IMR-90 (cell line): Measurements from ENCODE around the gene RALA. TPM values are rescaled to one million over a fixed set of nuclear protein-coding genes. Genes with fewer than 3 reads are reported as not detected.

Experiments used
- ATAC-seq: fragments of 200-7000 bp; cut with Tn5 transposase; 2 replicates; pipeline ENCODE4 v1.9.1; 2020; ENCODE audit warnings: low read depth, mild to moderate bottlenecking, moderate library complexity
- BruUV-seq: library from RNA; stranded (reverse); fragments of 400-500 nt; replicated peaks from 2 replicates; lab custom pipeline; 2021; lab: Mats Ljungman, UMichigan
- CTCF ChIA-PET: fragments of 300-600 bp; formaldehyde crosslinking; extraction: SDS; loops from one replicate; lab custom pipeline; 2021; ENCODE audit warnings: antibody characterized with exemption; lab: Yijun Ruan, JAX
- POLR2A ChIA-PET: fragments of 300-600 bp; sonication (Branson Sonifier 250); formaldehyde crosslinking; loops from one replicate; lab custom pipeline; 2022; ENCODE audit warnings: antibody characterized with exemption; ENCODE audit not compliant: unreplicated experiment; lab: Charles Lee
- DNase-seq: peaks from one replicate; pipeline ENCODE4 v3.0.0; 2013
- H2AFZ ChIP-seq: replicated peaks from 2 replicates; pipeline ENCODE3; 2013; ENCODE audit warnings: low read length, mild to moderate bottlenecking; ENCODE audit not compliant: poor library complexity
- H2AK5ac ChIP-seq: 2 replicates; pipeline ENCODE4 v1.6.1; 2013; ENCODE audit warnings: low read depth, low read length, inconsistent platforms
- H2AK9ac ChIP-seq: replicated peaks from 2 replicates; pipeline ENCODE3; 2013; ENCODE audit warnings: mild to moderate bottlenecking, low read depth, low read length, moderate library complexity; ENCODE audit not compliant: poor library complexity
- H2BK120ac ChIP-seq: 2 replicates; pipeline ENCODE4 v1.6.1; 2013; ENCODE audit warnings: low read depth, low read length, inconsistent platforms
- H2BK15ac ChIP-seq: 3 replicates; pipeline ENCODE4 v1.6.1; 2013; ENCODE audit warnings: low read depth, low read length, inconsistent platforms
- H2BK20ac ChIP-seq: 2 replicates; pipeline ENCODE4 v1.6.1; 2013; ENCODE audit warnings: low read depth, mild to moderate bottlenecking, inconsistent platforms, low read length, moderate library complexity
- H2BK5ac ChIP-seq: 2 replicates; pipeline ENCODE4 v1.6.1; 2013; ENCODE audit warnings: mild to moderate bottlenecking, low read depth, low read length, inconsistent platforms; ENCODE audit not compliant: poor library complexity, severe bottlenecking
- H3K14ac ChIP-seq: replicated peaks from 2 replicates; pipeline ENCODE4 v1.6.1; 2013; ENCODE audit warnings: low read depth, low read length, inconsistent platforms
- H3K18ac ChIP-seq: 2 replicates; pipeline ENCODE4 v1.6.1; 2013; ENCODE audit warnings: low read depth, low read length, control low read depth
- H3K23ac ChIP-seq: 2 replicates; pipeline ENCODE4 v1.6.1; 2013; ENCODE audit warnings: low read depth, low read length, inconsistent platforms
- H3K27ac ChIP-seq: 2 replicates; pipeline ENCODE4 v1.5.1; 2013; ENCODE audit warnings: mild to moderate bottlenecking, control low read depth, low read length; ENCODE audit not compliant: insufficient read depth
- H3K27me3 ChIP-seq: 2 replicates; pipeline ENCODE4 v1.6.1; 2013; ENCODE audit warnings: low read length; ENCODE audit not compliant: control insufficient read depth, insufficient read depth
- H3K36me3 ChIP-seq: 2 replicates; pipeline ENCODE4 v1.6.1; 2013; ENCODE audit warnings: low read length, mixed read lengths; ENCODE audit not compliant: control insufficient read depth, insufficient read depth
- H3K4ac ChIP-seq: 2 replicates; pipeline ENCODE4 v1.6.1; 2013; ENCODE audit warnings: low read depth, low read length, inconsistent platforms
- H3K4me1 ChIP-seq: 2 replicates; pipeline ENCODE4 v1.6.1; 2013; ENCODE audit warnings: low read length, mixed read lengths; ENCODE audit not compliant: control insufficient read depth, insufficient read depth
- H3K4me2 ChIP-seq: 2 replicates; pipeline ENCODE4 v1.6.1; 2013; ENCODE audit warnings: low read depth, mild to moderate bottlenecking, control low read depth, low read length, moderate library complexity
- H3K4me3 ChIP-seq: 2 replicates; pipeline ENCODE4 v1.5.1; 2013; ENCODE audit warnings: low read depth, mild to moderate bottlenecking, control low read depth, low read length, moderate library complexity; ENCODE audit not compliant: insufficient read depth
- H3K56ac ChIP-seq: 2 replicates; pipeline ENCODE4 v1.6.1; 2013; ENCODE audit warnings: low read length, inconsistent platforms; ENCODE audit not compliant: insufficient read depth; ENCODE audit errors: extremely low read depth
- H3K79me1 ChIP-seq, 2 experiments: 2 replicates each; pipeline ENCODE4 v1.6.1; 2013; ENCODE audit warnings: low read length in 2 of 2, inconsistent platforms in 1 of 2, low read depth in 1 of 2
- H3K9ac ChIP-seq: 2 replicates; pipeline ENCODE4 v1.6.1; 2013; ENCODE audit warnings: low read depth, low read length, control low read depth
- H3K9me1 ChIP-seq: 2 replicates; pipeline ENCODE4 v1.6.1; 2013; ENCODE audit warnings: low read length, inconsistent platforms; ENCODE audit not compliant: insufficient read depth
- H3K9me3 ChIP-seq: 2 replicates; pipeline ENCODE4 v1.6.1; 2013; ENCODE audit warnings: low read length; ENCODE audit not compliant: control insufficient read depth, insufficient read depth
- H4K20me1 ChIP-seq: 2 replicates; pipeline ENCODE4 v1.6.1; 2013; ENCODE audit warnings: low read length, inconsistent platforms; ENCODE audit not compliant: insufficient read depth
- H4K5ac ChIP-seq: 2 replicates; pipeline ENCODE4 v1.6.1; 2013; ENCODE audit warnings: mild to moderate bottlenecking, low read depth, low read length, control low read depth
- H4K8ac ChIP-seq, 2 experiments: 2 replicates each; pipeline ENCODE4 v1.6.1; 2013; ENCODE audit warnings: low read depth in 2 of 2, low read length in 2 of 2, control low read depth in 1 of 2, inconsistent platforms in 1 of 2
- H4K91ac ChIP-seq: 2 replicates; pipeline ENCODE4 v1.6.1; 2013; ENCODE audit warnings: low read depth, low read length, inconsistent platforms; ENCODE audit not compliant: insufficient read depth
- BHLHE40 ChIP-seq: fragments of 150-350 bp; IDR thresholded peaks from 2 replicates; pipeline ENCODE4 v1.6.1; 2016; ENCODE audit warnings: mild to moderate bottlenecking, low read depth, low read length
- CEBPB ChIP-seq: IDR thresholded peaks from 2 replicates; pipeline ENCODE4 v1.6.1; 2012; ENCODE audit warnings: low read depth, low read length, improper control_type of control experiment
- CHD1 ChIP-seq: IDR thresholded peaks from 2 replicates; pipeline ENCODE4 v1.6.1; 2012; ENCODE audit warnings: low read depth, low read length, improper control_type of control experiment
- FOS ChIP-seq: fragments of 150-350 bp; IDR thresholded peaks from 2 replicates; pipeline ENCODE4 v1.6.1; 2016; ENCODE audit warnings: low read depth, low read length
- MAFK ChIP-seq: IDR thresholded peaks from 2 replicates; pipeline ENCODE4 v1.6.1; 2012; ENCODE audit warnings: low read depth, low read length, improper control_type of control experiment
- MAZ ChIP-seq: IDR thresholded peaks from 2 replicates; pipeline ENCODE4 v1.6.1; 2012; ENCODE audit warnings: low read depth, mild to moderate bottlenecking, low read length, improper control_type of control experiment, moderate library complexity, borderline replicate concordance
- MXI1 ChIP-seq: IDR thresholded peaks from 2 replicates; pipeline ENCODE4 v1.6.1; 2012; ENCODE audit warnings: low read depth, mild to moderate bottlenecking, low read length, moderate library complexity, borderline replicate concordance
- NFE2L2 ChIP-seq: fragments of 150-350 bp; IDR thresholded peaks from 2 replicates; pipeline ENCODE4 v1.6.1; 2016; ENCODE audit warnings: low read depth, mild to moderate bottlenecking, low read length
- POLR2A ChIP-seq: IDR thresholded peaks from 2 replicates; pipeline ENCODE4 v1.6.1; 2012; ENCODE audit warnings: mild to moderate bottlenecking, low read depth, low read length
- RAD21 ChIP-seq: IDR thresholded peaks from 2 replicates; pipeline ENCODE4 v1.6.1; 2012; ENCODE audit warnings: low read length, improper control_type of control experiment
- RCOR1 ChIP-seq: IDR thresholded peaks from 2 replicates; pipeline ENCODE4 v1.6.1; 2012; ENCODE audit warnings: mild to moderate bottlenecking, low read length, improper control_type of control experiment; ENCODE audit not compliant: insufficient replicate concordance
- RFX5 ChIP-seq: IDR thresholded peaks from 2 replicates; pipeline ENCODE4 v1.8.0; 2012; ENCODE audit warnings: low read depth, mild to moderate bottlenecking, low read length, moderate library complexity
- SMC3 ChIP-seq: fragments of 150-350 bp; IDR thresholded peaks from 2 replicates; pipeline ENCODE4 v1.6.1; 2016; ENCODE audit warnings: low read depth, mild to moderate bottlenecking, antibody characterized with exemption, low read length, moderate library complexity
- USF2 ChIP-seq: fragments of 150-350 bp; IDR thresholded peaks from 2 replicates; pipeline ENCODE4 v1.6.1; 2017; ENCODE audit warnings: mild to moderate bottlenecking, antibody characterized with exemption, low read length, low read depth
- dilution Hi-C: fragments of 300-500 bp; cut with HindIII; formaldehyde crosslinking; loops from one replicate; pipeline ENCODE4 v1.14.3; 2018; ENCODE audit warnings: low sequenced_read_pairs; ENCODE audit not compliant: unreplicated experiment
- in situ Hi-C: fragments of 300-500 bp; cut with MboI; formaldehyde crosslinking; loops from 3 replicates; pipeline ENCODE4 v1.14.3; 2019; ENCODE audit warnings: low sequenced_read_pairs, inconsistent platforms, mixed read lengths
- intact Hi-C: fragments of 100-400 bp; cut with micrococcal nuclease; formaldehyde crosslinking; loops from 2 replicates; pipeline ENCODE4 v1.10.0; 2022
- polyA plus RNA-seq, 3 experiments: library from polyadenylated mRNA; depleted of rRNA; stranded (reverse); fragments of >200 nt; gene quantifications; 2 replicates each; pipeline ENCODE4 v1.2.3, GENCODE V29; 2012; ENCODE audit warnings: low replicate concordance in 1 of 3
- total RNA-seq: library from RNA; depleted of rRNA; stranded (reverse); fragments of >200 nt; gene quantifications from 2 replicates; pipeline ENCODE4 v1.2.3, GENCODE V29; 2012
- TF ChIP-seq, protein P1 (sequence below): fragments of 150-350 bp; IDR thresholded peaks from 2 replicates; pipeline ENCODE4 v1.6.1; 2016; ENCODE audit warnings: low read depth, mild to moderate bottlenecking, low read length, moderate library complexity, borderline replicate concordance
- TF ChIP-seq, protein P2 (sequence below): conservative IDR thresholded peaks from 2 replicates; pipeline ENCODE4 v1.5.1; 2012; ENCODE audit warnings: mild to moderate bottlenecking, low read depth, low read length, improper control_type of control experiment

The RALA gene
- total and polyA plus RNA-seq, 2 of the 4 experiments (the other 2 are of a cell fraction), result 7.7 to 20.5 TPM

DNA sequence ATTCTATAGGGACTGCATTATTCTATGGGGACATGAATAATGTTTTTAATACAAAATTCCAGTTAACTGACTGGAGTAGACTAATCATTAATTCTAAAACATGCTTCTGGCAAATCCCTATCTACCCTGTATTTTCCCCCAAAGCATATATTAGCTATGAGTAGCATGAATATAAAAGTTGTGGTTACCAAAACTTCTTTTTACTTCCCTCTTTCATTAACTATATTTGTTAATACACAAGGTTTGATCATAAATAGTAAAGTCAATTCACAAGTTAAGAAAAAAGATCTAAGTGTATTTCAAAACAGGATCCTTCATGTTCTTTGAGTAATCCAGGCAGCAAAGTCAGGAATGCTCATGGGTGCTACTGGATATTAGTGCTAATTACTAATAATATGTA, 2.9 kb upstream of the RALA start:
- no peak overlapping the region for H2AK9ac ChIP-seq
- DNase-seq (no peak), ATAC-seq (no peak)
- in situ Hi-C loops, result no loop called here
- peaks cover 6% of the 10 kb centered on the region; the same call in 1 of the 2 replicates for H3K4me1 ChIP-seq
- H3K9me3 ChIP-seq, result no peaks in the 10 kb centered on the region
- no peak overlapping the region for H3K9ac ChIP-seq
- H2AK5ac ChIP-seq, result no peak overlapping the region
- CTCF ChIA-PET, result interaction anchor here (0.6 to 0.7 kb wide), 3 partner anchors 40 to 126 kb away, joined by 3 read pairs; no protein-coding TSS in a partner anchor
- POLR2A ChIA-PET, result interaction anchor here (0.6 to 1.2 kb wide), 2 partner anchors 11 to 113 kb away, joined by 3 to 4 read pairs; no protein-coding TSS in a partner anchor
- no peak overlapping the region for H2AFZ ChIP-seq
- H3K4ac ChIP-seq, result no peak overlapping the region; the same call in 1 of the 2 replicates
- H3K36me3 ChIP-seq, result no peaks in the 10 kb centered on the region
- no peaks in the 10 kb centered on the region; the same call in 1 of the 2 replicates for H3K9me1 ChIP-seq
- peaks cover 7% of the 10 kb centered on the region; the same call in 1 of the 2 replicates for H4K20me1 ChIP-seq
- intact Hi-C loops, result no loop called here
- H3K79me1 ChIP-seq, result peaks cover 17 to 20% of the 10 kb centered on the region in 2 experiments; a peak in 3 of 4 replicates
- peak overlapping the region; percentile 82 for H2BK5ac ChIP-seq
- no peak overlapping the region for H3K56ac ChIP-seq
- no peak overlapping the region for H3K4me3 ChIP-seq
- TF ChIP-seq MXI1 (no peak), CHD1 (no peak), RFX5 (no peak), RAD21 (no peak), POLR2A (no peak), USF2 (no peak), BHLHE40 (no peak), NFE2L2 (no peak), FOS (no peak), MAFK (no peak), MAZ (no peak), SMC3 (no peak), RCOR1 (no peak), CEBPB (no peak)
- TF ChIP-seq, protein P1, sequence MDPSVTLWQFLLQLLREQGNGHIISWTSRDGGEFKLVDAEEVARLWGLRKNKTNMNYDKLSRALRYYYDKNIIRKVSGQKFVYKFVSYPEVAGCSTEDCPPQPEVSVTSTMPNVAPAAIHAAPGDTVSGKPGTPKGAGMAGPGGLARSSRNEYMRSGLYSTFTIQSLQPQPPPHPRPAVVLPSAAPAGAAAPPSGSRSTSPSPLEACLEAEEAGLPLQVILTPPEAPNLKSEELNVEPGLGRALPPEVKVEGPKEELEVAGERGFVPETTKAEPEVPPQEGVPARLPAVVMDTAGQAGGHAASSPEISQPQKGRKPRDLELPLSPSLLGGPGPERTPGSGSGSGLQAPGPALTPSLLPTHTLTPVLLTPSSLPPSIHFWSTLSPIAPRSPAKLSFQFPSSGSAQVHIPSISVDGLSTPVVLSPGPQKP, result no peak
- TF ChIP-seq, protein P2, sequence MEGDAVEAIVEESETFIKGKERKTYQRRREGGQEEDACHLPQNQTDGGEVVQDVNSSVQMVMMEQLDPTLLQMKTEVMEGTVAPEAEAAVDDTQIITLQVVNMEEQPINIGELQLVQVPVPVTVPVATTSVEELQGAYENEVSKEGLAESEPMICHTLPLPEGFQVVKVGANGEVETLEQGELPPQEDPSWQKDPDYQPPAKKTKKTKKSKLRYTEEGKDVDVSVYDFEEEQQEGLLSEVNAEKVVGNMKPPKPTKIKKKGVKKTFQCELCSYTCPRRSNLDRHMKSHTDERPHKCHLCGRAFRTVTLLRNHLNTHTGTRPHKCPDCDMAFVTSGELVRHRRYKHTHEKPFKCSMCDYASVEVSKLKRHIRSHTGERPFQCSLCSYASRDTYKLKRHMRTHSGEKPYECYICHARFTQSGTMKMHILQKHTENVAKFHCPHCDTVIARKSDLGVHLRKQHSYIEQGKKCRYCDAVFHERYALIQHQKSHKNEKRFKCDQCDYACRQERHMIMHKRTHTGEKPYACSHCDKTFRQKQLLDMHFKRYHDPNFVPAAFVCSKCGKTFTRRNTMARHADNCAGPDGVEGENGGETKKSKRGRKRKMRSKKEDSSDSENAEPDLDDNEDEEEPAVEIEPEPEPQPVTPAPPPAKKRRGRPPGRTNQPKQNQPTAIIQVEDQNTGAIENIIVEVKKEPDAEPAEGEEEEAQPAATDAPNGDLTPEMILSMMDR, result no peak
- no peak overlapping the region for H4K91ac ChIP-seq
- no TSS peak for BruUV-seq
- no peak overlapping the region for H3K18ac ChIP-seq
- H3K27me3 ChIP-seq, result no peaks in the 10 kb centered on the region
- dilution Hi-C loops, result no loop called here
- peak overlapping the region; percentile 37; the same call in 1 of the 2 replicates for H2BK120ac ChIP-seq
- H3K23ac ChIP-seq, result no peak overlapping the region
- no peak overlapping the region for H3K14ac ChIP-seq
- H3K4me2 ChIP-seq, result no peak overlapping the region
- H2BK15ac ChIP-seq, result no peak overlapping the region; the same call in 2 of the 3 replicates
- H4K8ac ChIP-seq, result no peak overlapping the region
- no peak overlapping the region for H4K5ac ChIP-seq
- no peak overlapping the region for H3K27ac ChIP-seq
- no peak overlapping the region for H2BK20ac ChIP-seq
